CD4-positive, alpha-beta memory T cell (primary cell): ENCODE measurements around the gene NRK. TPM values are rescaled to one million over a fixed set of nuclear protein-coding genes. Genes with fewer than 3 reads are reported as not detected.
A peak's percentile ranks its signal among the peaks of the same experiment; 100 is the strongest.
"Not testable (repeated sequence)": the region's sequence is repeated elsewhere in the genome, so short reads cannot be mapped to it uniquely, and the experiment has no call there.

Source experiments
- CTCF ChIA-PET: fragments of 350-600 bp; sonication (Branson Sonifier 250); formaldehyde crosslinking; loops from one replicate; lab custom pipeline; 2021; ENCODE audit warnings: inconsistent platforms; ENCODE audit not compliant: partially characterized antibody; lab: Charles Lee
- POLR2A ChIA-PET: fragments of 350-600 bp; sonication (Branson Sonifier 250); formaldehyde crosslinking; loops from one replicate; lab custom pipeline; 2021; ENCODE audit not compliant: partially characterized antibody; lab: Charles Lee
- DNase-seq, 5 donors: peaks; one replicate each; pipeline versions ENCODE4 v3.0.0 to v3.0.0-alpha.2; 2020 to 2022; ENCODE audit warnings: mixed read lengths in 1 of 5
- H3K27ac ChIP-seq: one replicate; pipeline ENCODE4 v1.7.0; 2013; ENCODE audit warnings: low read depth, low read length
- H3K27me3 ChIP-seq: 2 replicates; pipeline ENCODE4 v1.7.0; 2013; ENCODE audit warnings: mild to moderate bottlenecking, low read length, moderate library complexity; ENCODE audit not compliant: insufficient read depth
- H3K36me3 ChIP-seq: 2 replicates; pipeline ENCODE4 v1.7.0; 2013; ENCODE audit warnings: mild to moderate bottlenecking, low read length, moderate library complexity; ENCODE audit not compliant: insufficient read depth
- H3K4me1 ChIP-seq: 2 replicates; pipeline ENCODE4 v1.7.0; 2013; ENCODE audit warnings: mild to moderate bottlenecking, low read length, moderate library complexity; ENCODE audit not compliant: insufficient read depth
- H3K4me3 ChIP-seq, 2 donors: one replicate each; pipeline ENCODE4 v1.7.0; 2013; ENCODE audit warnings: low read length in 2 of 2, mild to moderate bottlenecking in 1 of 2
- H3K9me3 ChIP-seq, 2 donors: one replicate each; pipeline ENCODE4 v1.7.0; 2013; ENCODE audit warnings: low read length in 2 of 2, control low read depth in 1 of 2; ENCODE audit not compliant: control insufficient read depth in 1 of 2
- H3K27ac Mint-ChIP-seq, 7 donors: one replicate each; pipeline ENCODE4 v1.8.0; 2020 to 2021; ENCODE audit warnings: mixed read lengths in 7 of 7, mild to moderate bottlenecking in 6 of 7, inconsistent platforms in 3 of 7, moderate library complexity in 3 of 7
- H3K27me3 Mint-ChIP-seq, 2 donors: one replicate each; pipeline ENCODE4 v1.8.0; 2020 to 2021; ENCODE audit warnings: mixed read lengths in 2 of 2
- H3K36me3 Mint-ChIP-seq, 2 donors: one replicate each; pipeline ENCODE4 v1.8.0; 2020 to 2021; ENCODE audit warnings: mixed read lengths in 2 of 2, inconsistent platforms in 1 of 2, mild to moderate bottlenecking in 1 of 2
- H3K4me1 Mint-ChIP-seq, 4 donors: one replicate each; pipeline ENCODE4 v1.8.0; 2020 to 2021; ENCODE audit warnings: mixed read lengths in 4 of 4, mild to moderate bottlenecking in 1 of 4
- H3K4me3 Mint-ChIP-seq, 8 donors: one replicate each; pipeline ENCODE4 v1.8.0; 2020 to 2021; ENCODE audit warnings: mixed read lengths in 8 of 8, mild to moderate bottlenecking in 7 of 8, moderate library complexity in 6 of 8, inconsistent platforms in 3 of 8
- H3K9me3 Mint-ChIP-seq, 8 donors: one replicate each; pipeline ENCODE4 v1.8.0; 2020 to 2021; ENCODE audit warnings: mixed read lengths in 8 of 8, mild to moderate bottlenecking in 5 of 8, inconsistent platforms in 3 of 8, moderate library complexity in 1 of 8
- intact Hi-C: fragments of 100-400 bp; cut with micrococcal nuclease; formaldehyde crosslinking; loops from one replicate; pipeline ENCODE4 v1.15.1; 2023
- polyA plus RNA-seq, 2 donors: library from polyadenylated mRNA; unstranded; fragments of 300-500 nt; fragmentation: Illumina TruSeq; gene quantifications; one replicate each; pipeline ENCODE4 v1.2.3, GENCODE V29; 2021
- total RNA-seq, 2 experiments: library from RNA; stranded (reverse); gene quantifications; one replicate each; pipeline ENCODE4 v1.2.3, GENCODE V29; 2021

The NRK gene
- total and polyA plus RNA-seq, 4 experiments from 2014 or later = not detected

DNA sequence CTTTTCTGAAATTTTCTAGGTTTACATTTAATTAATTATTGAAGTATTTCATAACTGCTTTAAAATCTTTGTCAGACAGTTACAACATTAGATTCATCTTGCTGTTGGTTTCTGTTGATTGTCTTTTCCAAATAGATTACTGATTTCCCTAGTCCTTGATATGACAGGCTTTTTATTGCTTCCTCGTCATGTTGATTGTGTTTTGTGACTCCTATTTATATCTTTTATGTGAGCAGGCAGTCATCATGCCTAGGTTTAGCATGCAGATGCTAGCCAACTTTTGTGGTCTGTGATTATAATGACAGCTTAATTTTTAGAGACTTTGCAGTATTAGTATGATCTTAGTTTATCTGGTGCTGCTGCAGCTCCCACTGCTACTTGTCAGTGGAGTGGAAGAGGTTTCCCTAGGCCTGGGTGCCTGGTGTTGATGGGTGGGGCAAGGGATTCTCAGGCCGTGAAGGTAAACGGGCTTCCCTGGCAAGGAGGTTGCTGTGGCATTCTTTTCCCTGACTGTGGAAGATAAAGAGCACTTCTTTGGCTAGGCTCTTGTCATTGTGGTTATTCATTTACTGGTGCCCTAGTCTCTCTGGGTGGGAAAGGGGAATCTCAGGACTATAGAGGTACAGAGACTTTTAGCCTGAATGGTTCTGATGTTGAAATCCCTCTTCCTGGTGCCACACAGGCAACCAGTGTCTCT is 150.5 kb downstream of the NRK start:
- DNase-seq = no peak
- no peaks in the 10 kb centered on the region for H3K36me3 Mint-ChIP-seq
- no peaks in the 10 kb centered on the region for H3K4me1 Mint-ChIP-seq
- intact Hi-C loops = no loop called here
- Histone ChIP-seq H3K9me3 (no peaks in the 10 kb centered on the region), H3K4me1 (no peaks in the 10 kb centered on the region), H3K27me3 (no peaks in the 10 kb centered on the region), H3K27ac (no peak overlapping the region), H3K36me3 (no peaks in the 10 kb centered on the region), H3K4me3 (no peak overlapping the region)
- H3K4me3 Mint-ChIP-seq = no peak overlapping the region
- ChIA-PET POLR2A (no interaction called here), CTCF (no interaction called here)
- no peaks in the 10 kb centered on the region for H3K27me3 Mint-ChIP-seq
- no peak overlapping the region for H3K27ac Mint-ChIP-seq
- H3K9me3 Mint-ChIP-seq = peaks cover 0 to 5% (median 0%) of the 10 kb centered on the region in 8 donors

DNA sequence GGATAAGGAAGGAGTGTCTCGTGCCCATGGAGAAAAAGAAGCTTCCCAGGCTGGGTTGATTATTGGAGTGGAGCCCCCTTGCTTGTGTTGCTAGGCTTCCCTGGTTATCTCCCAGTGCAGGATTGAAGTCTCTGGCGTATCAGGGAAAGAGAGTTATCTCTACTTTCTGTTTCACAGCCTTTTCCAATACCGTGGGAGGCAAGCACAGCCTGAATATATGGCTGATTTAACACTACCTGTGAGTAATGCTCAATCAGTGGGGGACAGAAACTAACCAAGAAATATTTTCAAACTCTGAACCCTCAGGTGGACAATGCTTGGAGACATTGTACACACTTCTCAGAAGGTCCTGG is 151.0 kb downstream of the NRK start:
- Mint-ChIP-seq H3K36me3 (no peaks in the 10 kb centered on the region), H3K27ac (no peak overlapping the region), H3K4me1 (no peaks in the 10 kb centered on the region), H3K27me3 (no peaks in the 10 kb centered on the region), H3K4me3 (no peak overlapping the region), H3K9me3 (peaks cover 0 to 5% (median 0%) of the 10 kb centered on the region in 8 donors)
- no peak overlapping the region for H3K4me3 ChIP-seq
- CTCF ChIA-PET = no interaction called here
- no peaks in the 10 kb centered on the region for H3K36me3 ChIP-seq
- POLR2A ChIA-PET = no interaction called here
- no peaks in the 10 kb centered on the region for H3K27me3 ChIP-seq
- H3K27ac ChIP-seq = no peak overlapping the region
- no peaks in the 10 kb centered on the region for H3K9me3 ChIP-seq
- intact Hi-C loops = no loop called here
- no peaks in the 10 kb centered on the region for H3K4me1 ChIP-seq
- DNase-seq = no peak

DNA sequence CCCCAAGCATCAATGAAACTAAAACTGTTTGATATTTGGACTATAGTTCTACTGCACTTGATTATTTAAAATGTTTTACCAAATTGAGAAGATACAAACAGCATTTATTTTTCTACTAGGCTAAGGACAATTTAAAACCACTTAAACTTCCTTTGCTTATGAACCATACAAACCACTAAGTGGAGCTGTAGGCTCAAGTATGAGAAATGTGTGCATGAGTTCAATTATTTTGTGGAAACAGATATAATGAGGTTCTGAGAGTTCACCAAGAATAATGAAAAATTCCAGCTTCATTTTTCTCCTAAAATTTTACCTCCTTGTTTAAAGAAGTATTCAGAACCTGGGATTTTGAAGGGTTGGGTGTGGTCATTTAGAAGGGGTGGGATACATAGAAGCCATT is 153.0 kb downstream of the NRK start:
- H3K4me1 Mint-ChIP-seq = no peaks in the 10 kb centered on the region
- no peak for DNase-seq
- no peaks in the 10 kb centered on the region for H3K36me3 Mint-ChIP-seq
- POLR2A ChIA-PET = no interaction called here
- CTCF ChIA-PET = no interaction called here
- intact Hi-C loops = no loop called here
- Histone ChIP-seq H3K4me1 (no peaks in the 10 kb centered on the region), H3K9me3 (no peaks in the 10 kb centered on the region), H3K36me3 (no peaks in the 10 kb centered on the region), H3K27me3 (no peaks in the 10 kb centered on the region), H3K4me3 (no peak overlapping the region), H3K27ac (no peak overlapping the region)
- no peak overlapping the region for H3K4me3 Mint-ChIP-seq
- peaks cover 0 to 5% (median 0%) of the 10 kb centered on the region in 8 donors for H3K9me3 Mint-ChIP-seq
- H3K27ac Mint-ChIP-seq = no peak overlapping the region
- no peaks in the 10 kb centered on the region for H3K27me3 Mint-ChIP-seq

DNA sequence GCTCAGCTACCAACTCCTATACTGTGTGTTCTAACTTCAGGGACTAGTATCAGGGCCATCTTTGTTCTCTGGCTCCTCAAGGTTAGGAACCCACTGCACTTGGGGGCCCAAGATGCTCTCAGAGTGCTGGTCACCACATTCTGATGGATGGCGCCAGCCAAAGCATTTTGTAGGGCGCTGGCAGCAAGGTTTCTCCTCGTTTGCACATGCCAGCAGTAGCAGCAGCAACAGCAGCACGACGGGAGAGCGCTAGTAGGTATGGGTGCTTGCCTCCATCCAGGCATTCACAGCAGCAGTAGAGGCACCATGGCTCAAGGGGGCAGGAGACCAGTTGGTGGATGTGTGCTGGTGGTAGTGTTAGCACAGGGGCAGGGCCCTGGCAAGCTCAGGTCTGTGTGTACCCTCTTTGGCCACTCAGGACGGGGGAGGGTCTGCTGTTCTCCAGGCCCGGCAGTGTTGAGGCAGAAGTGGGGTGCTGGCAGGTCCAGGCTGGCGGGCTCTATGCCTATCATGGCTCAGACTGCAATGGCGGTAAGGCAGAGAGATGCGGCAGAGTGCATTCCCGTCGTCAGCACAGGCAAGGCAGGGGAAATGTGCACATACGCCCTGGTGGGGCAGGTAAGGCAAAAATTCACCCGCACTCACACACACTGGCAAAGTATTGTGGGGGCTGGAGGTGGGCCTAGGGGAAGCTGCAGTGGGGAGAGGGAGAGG is 159.6 kb downstream of the NRK start:
- CTCF ChIA-PET = no interaction called here

DNA sequence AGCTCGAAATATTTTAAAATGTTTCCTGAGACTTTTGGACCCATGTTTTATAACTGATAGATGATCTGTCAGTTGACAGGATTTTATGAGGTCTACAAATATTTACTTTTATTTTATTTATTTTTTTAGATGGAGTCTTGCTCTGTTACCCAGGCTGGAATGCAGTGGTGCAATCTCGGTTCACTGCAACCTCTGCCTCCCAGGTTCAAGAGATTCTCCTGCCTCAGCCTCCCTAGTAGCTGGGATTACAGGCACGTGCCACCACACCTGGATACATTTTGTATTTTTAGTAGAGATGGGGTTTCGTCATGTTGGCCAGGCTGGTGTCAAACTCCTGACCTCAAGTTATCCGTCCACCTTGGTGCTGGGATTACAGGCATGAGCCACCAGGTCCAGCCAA is 166.1 kb downstream of the NRK start:
- POLR2A ChIA-PET, CTCF ChIA-PET: not testable (repeated sequence)

More for the DNA sequence above, 159.6 kb downstream of the NRK start:
- H3K27me3 Mint-ChIP-seq = no peaks in the 10 kb centered on the region
- no peak overlapping the region for H3K4me3 Mint-ChIP-seq
- peaks cover 0 to 5% (median 0%) of the 10 kb centered on the region in 8 donors for H3K9me3 Mint-ChIP-seq
- no peaks in the 10 kb centered on the region for H3K36me3 ChIP-seq
- intact Hi-C loops = no loop called here
- H3K36me3 Mint-ChIP-seq = no peaks in the 10 kb centered on the region
- no peaks in the 10 kb centered on the region for H3K27me3 ChIP-seq
- H3K9me3 ChIP-seq = no peaks in the 10 kb centered on the region
- peak in 1 of 5 donors; percentile 6 for DNase-seq
- H3K27ac Mint-ChIP-seq = no peak overlapping the region
- POLR2A ChIA-PET = no interaction called here
- no peaks in the 10 kb centered on the region for H3K4me1 Mint-ChIP-seq
- no peak overlapping the region for H3K4me3 ChIP-seq
- no peaks in the 10 kb centered on the region for H3K4me1 ChIP-seq
- H3K27ac ChIP-seq = no peak overlapping the region

DNA sequence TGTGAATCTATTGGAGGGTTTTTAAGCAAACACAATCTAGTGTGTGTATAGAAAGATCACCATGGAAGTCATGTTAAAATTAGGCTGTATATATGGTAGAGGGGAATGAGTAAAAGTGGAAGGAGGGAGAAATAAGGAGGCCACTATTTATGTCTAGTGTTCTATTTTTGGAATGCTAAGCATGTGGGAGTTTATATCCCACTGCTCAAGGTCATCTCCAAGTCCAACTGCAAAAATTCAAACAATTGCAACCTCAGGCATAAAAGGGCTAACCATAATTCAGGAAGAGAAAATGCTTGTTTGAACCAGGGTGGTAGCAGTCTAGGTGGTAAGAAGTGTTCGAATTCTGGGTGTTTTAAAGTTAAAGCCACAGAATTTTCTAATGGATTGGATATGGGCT is 177.0 kb downstream of the NRK start:
- Mint-ChIP-seq H3K27me3 (no peaks in the 10 kb centered on the region), H3K27ac (no peak overlapping the region), H3K4me1 (no peaks in the 10 kb centered on the region), H3K9me3 (peaks cover 0 to 3% (median 0%) of the 10 kb centered on the region in 8 donors), H3K4me3 (no peak overlapping the region), H3K36me3 (no peaks in the 10 kb centered on the region)
- Histone ChIP-seq H3K9me3 (no peaks in the 10 kb centered on the region), H3K4me3 (no peak overlapping the region), H3K36me3 (no peaks in the 10 kb centered on the region), H3K27ac (no peak overlapping the region), H3K27me3 (no peaks in the 10 kb centered on the region), H3K4me1 (no peaks in the 10 kb centered on the region)
- DNase-seq = no peak
- ChIA-PET CTCF (no interaction called here), POLR2A (no interaction called here)
- intact Hi-C loops = no loop called here

More for the DNA sequence above, 166.1 kb downstream of the NRK start:
- H3K27ac Mint-ChIP-seq, H3K4me1 Mint-ChIP-seq, H3K36me3 Mint-ChIP-seq, DNase-seq, H3K27ac ChIP-seq, H3K4me1 ChIP-seq, H3K4me3 Mint-ChIP-seq, H3K4me3 ChIP-seq, H3K9me3 ChIP-seq, H3K27me3 Mint-ChIP-seq, H3K27me3 ChIP-seq, H3K36me3 ChIP-seq, H3K9me3 Mint-ChIP-seq, intact Hi-C loops: not testable (repeated sequence)

DNA sequence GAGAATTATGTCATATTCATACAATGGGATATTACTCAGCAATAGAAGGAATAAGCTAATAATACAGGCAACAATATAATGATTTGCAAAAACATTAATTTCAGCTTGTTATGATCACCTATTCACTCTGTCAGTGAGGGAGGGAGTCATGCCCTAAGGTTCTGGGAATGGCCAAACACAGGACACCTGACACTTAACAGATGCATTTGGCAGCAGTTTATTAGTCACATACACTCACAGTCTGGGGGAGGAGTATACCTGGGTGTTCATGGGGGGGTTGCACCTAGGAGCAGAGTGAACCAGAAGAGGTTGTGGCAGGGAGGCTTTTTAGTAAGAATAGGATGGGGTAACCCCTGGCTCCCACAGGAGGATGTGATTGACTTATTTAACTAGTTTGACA is 177.9 kb downstream of the NRK start:
- H3K27me3 Mint-ChIP-seq = no peaks in the 10 kb centered on the region
- no peaks in the 10 kb centered on the region for H3K4me1 Mint-ChIP-seq
- ChIA-PET CTCF (no interaction called here), POLR2A (no interaction called here)
- intact Hi-C loops = no loop called here
- DNase-seq = no peak
- no peak overlapping the region for H3K27ac ChIP-seq
- no peaks in the 10 kb centered on the region for H3K36me3 Mint-ChIP-seq
- peak overlapping the region in 1 of 7 donors; percentile 15 for H3K27ac Mint-ChIP-seq
- no peaks in the 10 kb centered on the region for H3K4me1 ChIP-seq
- no peaks in the 10 kb centered on the region for H3K27me3 ChIP-seq
- H3K9me3 ChIP-seq = no peaks in the 10 kb centered on the region
- H3K4me3 ChIP-seq = no peak overlapping the region
- peaks cover 0 to 4% (median 0%) of the 10 kb centered on the region in 8 donors for H3K9me3 Mint-ChIP-seq
- no peak overlapping the region for H3K4me3 Mint-ChIP-seq
- no peaks in the 10 kb centered on the region for H3K36me3 ChIP-seq
